H1 (cell line): Measurements from ENCODE around the gene ARL5C. TPM values are rescaled to one million over a fixed set of nuclear protein-coding genes. Genes with fewer than 3 reads are reported as not detected.

ENCODE experiments used
- EGR1 ChIP-seq: IDR thresholded peaks from 2 replicates; pipeline ENCODE4 v1.6.1; 2011; ENCODE audit warnings: low read depth, low read length, borderline replicate concordance
- RAD21 ChIP-seq, 2 experiments: IDR thresholded peaks in 1 of 2; conservative IDR thresholded peaks in 1 of 2; 2 replicates each; pipeline ENCODE4 v1.6.1; 2011; ENCODE audit warnings: low read depth in 2 of 2, low read length in 2 of 2, improper control_type of control experiment in 1 of 2, inconsistent platforms in 1 of 2, mild to moderate bottlenecking in 1 of 2, moderate library complexity in 1 of 2
- RBBP5 ChIP-seq: IDR thresholded peaks from 2 replicates; pipeline ENCODE4 v1.7.1; 2012; ENCODE audit warnings: low read depth, mild to moderate bottlenecking, inconsistent platforms, low read length, moderate library complexity, borderline replicate concordance
- RNF2 ChIP-seq: fragments of 200-900, 300-1000 bp; sonication (generic); IDR thresholded peaks from 2 replicates; pipeline ENCODE4 v1.7.1; 2016; ENCODE audit warnings: borderline replicate concordance, low read depth, mild to moderate bottlenecking, antibody characterized with exemption, low read length; ENCODE audit not compliant: poor library complexity, severe bottlenecking; ENCODE audit errors: missing control alignments
- USF2 ChIP-seq: IDR thresholded peaks from 2 replicates; pipeline ENCODE4 v1.6.1; 2011; ENCODE audit warnings: low read length, improper control_type of control experiment
- ZNF274 ChIP-seq: IDR thresholded peaks from 2 replicates; pipeline ENCODE4 v1.7.0; 2012; ENCODE audit warnings: low read length, borderline replicate concordance; ENCODE audit errors: extremely low read depth
- polyA plus RNA-seq, 7 experiments: library from polyadenylated mRNA; depleted of rRNA in 3 of 7; stranded (reverse) in 5 of 7; unstranded in 2 of 7; fragments of >200 nt in 5 of 7; fragments of 200-250 nt in 2 of 7; gene quantifications; 1 replicate in 5 of 7; 2 replicates in 1 of 7; 4 replicates in 1 of 7; pipeline versions ENCODE4 v1.2.1 to v1.2.3, GENCODE V29; 2011 to 2013; ENCODE audit warnings: missing spikeins in 2 of 7, mixed read lengths in 2 of 7
- total RNA-seq: library from RNA; stranded (reverse); fragmentation: NEBNext Ultra II Directional; extraction: Animal tissue kit (Norgen Biotek cat#: 25700); gene quantifications from 2 replicates; pipeline ENCODE4 v1.2.1, GENCODE V29; 2021

Gene ARL5C
- total and polyA plus RNA-seq, 2 of the 8 experiments (the other 6 are each of a cell fraction or from before 2014, with no cell fraction given), result not detected

GRCh38 chr17:39146273-39146672 is 19.7 kb downstream of the ARL5C start (continued):
- TF ChIP-seq RAD21 (IDR thresholded peaks at IDR 0.05 in 1 of 2, conservative IDR thresholded peaks at IDR 0.05 in 1 of 2; ENCODE audit: low read depth in 2 of 2, low read length in 2 of 2) (no peak), EGR1 (no peak), ZNF274 (no peak), USF2 (no peak), RNF2 (no peak), RBBP5 (no peak)
- TF ChIP-seq, all 59 proteins: peak for 0
